Heart right ventricle (tissue), 16 donors: Measurements from ENCODE around the gene TBC1D30. TPM values are rescaled to one million over a fixed set of nuclear protein-coding genes. Genes with fewer than 3 reads are reported as not detected.

Source experiments
- ATAC-seq, 8 donors: fragments of 200-7000 bp; cut with Tn5 transposase; one replicate each; pipeline ENCODE4 v1.9.1; 2020; ENCODE audit warnings: mild to moderate bottlenecking in 8 of 8, moderate library complexity in 8 of 8, moderate number of reproducible peaks in 1 of 8
- DNase-seq, 2 donors: peaks; one replicate each; pipeline ENCODE4 v3.0.0-alpha.2; 2020
- H3K27ac ChIP-seq, 10 donors: fragments of 200-600 bp; sonication (generic) in 2 of 10; one replicate each; pipeline versions ENCODE4 v1.5.0 to v1.8.0; 2020 to 2022; ENCODE audit warnings: mild to moderate bottlenecking in 3 of 10
- H3K27me3 ChIP-seq, 7 donors: fragments of 200-600 bp; one replicate each; pipeline ENCODE4 v1.8.0; 2021 to 2022; ENCODE audit warnings: mild to moderate bottlenecking in 2 of 7
- H3K36me3 ChIP-seq, 9 donors: fragments of 200-600 bp; sonication (generic) in 1 of 9; one replicate each; pipeline versions ENCODE4 v1.5.0 to v1.8.0; 2020 to 2022; ENCODE audit warnings: mild to moderate bottlenecking in 2 of 9
- H3K4me1 ChIP-seq, 9 donors: fragments of 200-600 bp; sonication (generic) in 1 of 9; one replicate each; pipeline versions ENCODE4 v1.5.0 to v1.8.0; 2020 to 2022; ENCODE audit warnings: mild to moderate bottlenecking in 4 of 9
- H3K4me3 ChIP-seq, 10 donors: fragments of 200-600 bp; sonication (generic) in 2 of 10; one replicate each; pipeline versions ENCODE4 v1.5.0 to v1.8.0; 2020 to 2022; ENCODE audit warnings: mild to moderate bottlenecking in 7 of 10, moderate library complexity in 2 of 10
- H3K9me3 ChIP-seq, 11 donors: fragments of 200-600 bp in 10 of 11; sonication (generic) in 2 of 11; one replicate each; pipeline versions ENCODE4 v1.5.0 to v1.8.0; 2013 to 2022; ENCODE audit warnings: mild to moderate bottlenecking in 2 of 11, control low read depth in 1 of 11, moderate library complexity in 1 of 11
- WGBS, 2 donors: extraction: QIAGEN DNeasy Blood & Tissue Kit; methylation state at CpG; one replicate each; pipeline ENCODE4 v1.1.7; 2013; ENCODE audit warnings: inconsistent platforms in 1 of 2; 5-methylcytosine and 5-hydroxymethylcytosine counted together
- intact Hi-C, 10 donors: fragments of 100-400 bp; cut with DNase I; formaldehyde crosslinking; loops; one replicate each; pipeline versions ENCODE4 v1.11.1 to v1.14.2; 2022
- polyA plus RNA-seq, 2 donors: library from polyadenylated mRNA; stranded (reverse); fragments of 200-250 nt; gene quantifications; one replicate each; pipeline ENCODE4 v1.2.3, GENCODE V29; 2013
- total RNA-seq, 10 donors: library from RNA; stranded (reverse); fragmentation: NEBNext Ultra II Directional in 3 of 10; extraction: Animal tissue kit (Norgen Biotek cat#: 25700) in 3 of 10; gene quantifications; one replicate each; pipeline versions ENCODE4 v1.2.1 to v1.2.4, GENCODE V29; 2021 to 2023
- TF ChIP-seq, protein P1 (sequence below), 9 donors: fragments of 200-600 bp; sonication (generic) in 2 of 9; IDR thresholded peaks; one replicate each; pipeline versions ENCODE4 v1.5.0 to v1.8.0; 2021 to 2022; ENCODE audit warnings: antibody characterized with exemption in 9 of 9, mild to moderate bottlenecking in 5 of 9, moderate library complexity in 1 of 9
- donor health status: Arrhythmogenic right ventricular cardiomyopathy.
- donor health status: ischemic (EF 13 %, LVEDD 7.1; RV severe dilation, severe dysfunction).
- donor health status: healthy with polysubstance abuse.
- donor health status: DM: no; HTN: yes; CAD: no.
- donor health status: DM: no; HTN: no; CAD: no.
- donor health status: ischemic (EF 25% LVEDD 6.9; RV normal size, moderate dysfunction).
- donor health status: ischemic (EF 25% LVEDD 5.7; RV mildly dilated, moderate dysfunction).
- donor health status: healthy.
- donor health status: DM: yes; HTN: yes; CAD: no.
- donor health status: Ischemic cardiomyopathy.
- donor health status: ischemic (EF 35%, LVEDD 5.7; RV mildly dilated, moderate dysfunction).
- donor health status: nonischemic (EF 11% LVEDD 7.7; RV severe dilation, severe dysfunction).
- donor health status: DM: yes; HTN: yes; CAD: no.
- donor health status: PGD.
- donor health status: ischemic (EF 29% LVEDD 5.4; RV normal size, mild dysfunction).
- donor health status: nonischemic (EF 23%, LVEDD 6.1; RV moderate dilation, normal function).

Gene TBC1D30
- total and polyA plus RNA-seq, 12 donors: 0.36 to 2.4 (median 0.66) TPM

DNA sequence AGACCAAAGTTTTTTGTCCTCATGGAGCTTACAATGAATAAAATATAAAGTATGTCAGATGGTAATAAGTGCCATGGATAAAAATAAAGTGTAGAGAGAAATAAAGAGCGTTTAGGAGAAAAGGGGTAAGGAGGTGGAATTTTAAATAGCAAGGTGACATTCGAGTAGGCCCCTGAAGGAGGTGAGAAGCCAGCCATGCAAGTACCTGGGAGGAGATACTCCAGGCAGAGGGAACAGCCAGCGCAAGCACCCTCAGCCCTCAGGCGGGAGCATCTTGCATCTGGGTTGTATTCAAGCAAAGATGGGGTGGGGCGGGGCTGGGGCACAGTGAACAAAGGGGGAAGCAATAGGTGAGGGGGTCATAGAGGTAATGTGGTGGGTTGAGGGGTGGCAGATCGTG is 4.3 kb downstream of the TBC1D30 start:
- no peak for ATAC-seq
- DNase-seq: no peak
- H3K27ac ChIP-seq: no peak overlapping the region
- no peak overlapping the region for H3K4me3 ChIP-seq
- peaks cover 0 to 9% (median 0%) of the 10 kb centered on the region in 11 donors for H3K9me3 ChIP-seq
- peaks cover 4 to 30% (median 24%) of the 10 kb centered on the region in 9 donors for H3K4me1 ChIP-seq
- H3K36me3 ChIP-seq: no peaks in the 10 kb centered on the region
- WGBS, 2 donors: 79 to 82% methylated on average over 6 of the region's 6 CpGs
- TF ChIP-seq, protein P1, sequence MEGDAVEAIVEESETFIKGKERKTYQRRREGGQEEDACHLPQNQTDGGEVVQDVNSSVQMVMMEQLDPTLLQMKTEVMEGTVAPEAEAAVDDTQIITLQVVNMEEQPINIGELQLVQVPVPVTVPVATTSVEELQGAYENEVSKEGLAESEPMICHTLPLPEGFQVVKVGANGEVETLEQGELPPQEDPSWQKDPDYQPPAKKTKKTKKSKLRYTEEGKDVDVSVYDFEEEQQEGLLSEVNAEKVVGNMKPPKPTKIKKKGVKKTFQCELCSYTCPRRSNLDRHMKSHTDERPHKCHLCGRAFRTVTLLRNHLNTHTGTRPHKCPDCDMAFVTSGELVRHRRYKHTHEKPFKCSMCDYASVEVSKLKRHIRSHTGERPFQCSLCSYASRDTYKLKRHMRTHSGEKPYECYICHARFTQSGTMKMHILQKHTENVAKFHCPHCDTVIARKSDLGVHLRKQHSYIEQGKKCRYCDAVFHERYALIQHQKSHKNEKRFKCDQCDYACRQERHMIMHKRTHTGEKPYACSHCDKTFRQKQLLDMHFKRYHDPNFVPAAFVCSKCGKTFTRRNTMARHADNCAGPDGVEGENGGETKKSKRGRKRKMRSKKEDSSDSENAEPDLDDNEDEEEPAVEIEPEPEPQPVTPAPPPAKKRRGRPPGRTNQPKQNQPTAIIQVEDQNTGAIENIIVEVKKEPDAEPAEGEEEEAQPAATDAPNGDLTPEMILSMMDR (IDR thresholded peaks at IDR 0.05): no peak
- H3K27me3 ChIP-seq: peaks cover 4 to 63% (median 55%) of the 10 kb centered on the region in 7 donors
- intact Hi-C loops: no loop called here

DNA sequence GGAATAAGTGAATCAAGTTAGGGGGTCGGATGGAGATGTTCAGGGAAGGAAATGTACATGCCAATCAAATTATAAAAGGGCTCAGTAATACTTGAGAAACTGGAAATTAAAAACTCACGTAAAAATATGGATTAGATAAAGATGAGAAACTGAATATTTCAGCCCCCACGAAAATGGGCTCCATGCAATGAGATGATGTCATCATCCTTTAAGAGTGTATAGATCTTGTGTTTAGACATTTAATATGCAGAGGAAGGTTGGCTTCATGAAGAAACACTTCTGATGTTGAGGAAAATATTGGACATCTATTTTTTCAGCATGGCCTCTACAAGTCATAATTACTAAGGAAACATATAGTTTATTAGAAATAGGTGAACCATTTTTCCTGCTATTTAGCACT is 9.5 kb downstream of the TBC1D30 start:
- H3K4me3 ChIP-seq: no peak overlapping the region
- TF ChIP-seq, protein P1 (IDR thresholded peaks at IDR 0.05): no peak

DNA sequence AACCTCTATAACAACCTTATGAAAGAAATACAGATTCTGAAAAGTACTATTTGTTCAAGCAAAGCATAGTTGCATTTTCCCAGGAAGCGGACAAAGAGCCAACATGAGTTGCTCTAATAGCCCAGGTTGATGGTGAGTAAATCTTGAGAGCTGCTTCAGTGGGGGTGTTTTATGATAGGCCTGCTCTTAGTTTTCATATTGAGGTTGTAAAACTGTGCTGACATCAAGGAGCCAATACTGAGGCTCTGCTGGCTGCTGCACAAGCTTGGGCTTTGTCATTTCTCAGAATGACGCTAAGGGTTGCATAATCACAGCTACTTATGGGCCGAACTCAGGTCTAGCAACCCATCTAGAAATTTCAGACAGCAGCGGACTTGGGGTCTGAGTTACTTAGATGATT is 11.5 kb downstream of the TBC1D30 start:
- TF ChIP-seq, protein P1 (IDR thresholded peaks at IDR 0.05): no peak
- ATAC-seq: no peak
- Histone ChIP-seq H3K4me1 (no peaks in the 10 kb centered on the region), H3K36me3 (peaks cover 0 to 20% (median 0%) of the 10 kb centered on the region in 9 donors), H3K9me3 (peaks cover 0 to 9% (median 0%) of the 10 kb centered on the region in 11 donors), H3K27me3 (no peaks in the 10 kb centered on the region), H3K4me3 (no peak overlapping the region), H3K27ac (no peak overlapping the region)
- 95 to 96% methylated on average over 4 of the region's 4 CpGs for WGBS, 2 donors
- no peak for DNase-seq
- intact Hi-C loops: no loop called here

More for the DNA sequence above, 9.5 kb downstream of the TBC1D30 start:
- Histone ChIP-seq H3K27me3 (peaks cover 0 to 14% (median 6%) of the 10 kb centered on the region in 7 donors), H3K4me1 (no peaks in the 10 kb centered on the region), H3K27ac (no peak overlapping the region), H3K9me3 (peaks cover 0 to 9% (median 0%) of the 10 kb centered on the region in 11 donors), H3K36me3 (peaks cover 0 to 15% (median 0%) of the 10 kb centered on the region in 9 donors)
- DNase-seq (no peak), ATAC-seq (no peak)
- intact Hi-C loops: no loop called here
- WGBS, 2 donors: 76 to 77% methylated on average over 3 of the region's 3 CpGs

DNA sequence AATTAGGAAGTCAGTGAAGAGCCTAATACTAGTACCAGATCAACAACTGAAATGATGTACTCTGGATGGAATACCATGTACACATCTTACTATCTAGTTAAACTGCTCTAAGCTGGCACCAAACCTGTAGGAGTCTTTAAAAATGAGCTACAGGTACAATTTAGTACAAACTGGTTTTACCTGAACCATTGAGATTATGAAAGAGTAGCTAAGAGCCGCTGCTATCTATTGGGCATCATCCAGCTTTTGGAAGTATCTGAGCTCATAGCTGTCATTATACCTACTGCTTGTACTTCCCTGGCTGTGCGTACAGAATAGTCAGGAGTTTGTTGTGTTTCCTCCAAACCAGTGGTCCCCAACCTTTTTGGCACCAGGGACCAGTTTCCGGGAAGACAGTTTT is 12.4 kb downstream of the TBC1D30 start:
- no peak for DNase-seq
- no peak for ATAC-seq
- Histone ChIP-seq H3K36me3 (peaks cover 0 to 20% (median 0%) of the 10 kb centered on the region in 9 donors), H3K27me3 (no peaks in the 10 kb centered on the region), H3K4me3 (no peak overlapping the region), H3K27ac (no peak overlapping the region), H3K4me1 (no peaks in the 10 kb centered on the region), H3K9me3 (peaks cover 0 to 9% (median 0%) of the 10 kb centered on the region in 11 donors)
- TF ChIP-seq, protein P1 (IDR thresholded peaks at IDR 0.05): no peak
- 96% methylated on average over 3 of the region's 3 CpGs for WGBS, 2 donors
- intact Hi-C loops: no loop called here
